Hepatocyte (in vitro differentiated cells): ENCODE results near the gene SPEG. TPM values are rescaled to one million over a fixed set of nuclear protein-coding genes. Genes with fewer than 3 reads are reported as not detected.

Experiments used
- DNase-seq: peaks from one replicate; pipeline ENCODE4 v3.0.0-alpha.2; 2016; ENCODE audit warnings: low spot score
- H2AFZ ChIP-seq: fragments of 200-600 bp; sonication (generic); 2 replicates; pipeline ENCODE4 v1.6.0; 2016; ENCODE audit warnings: antibody characterized with exemption, mild to moderate bottlenecking
- H3K27ac ChIP-seq: fragments of 200-600 bp; sonication (generic); 2 replicates; pipeline ENCODE4 v1.5.1; 2016; ENCODE audit warnings: mild to moderate bottlenecking
- H3K27me3 ChIP-seq: fragments of 200-600 bp; sonication (generic); 2 replicates; pipeline ENCODE4 v1.6.1; 2016
- H3K36me3 ChIP-seq: fragments of 200-600 bp; sonication (generic); replicated peaks from 2 replicates; pipeline ENCODE4 v1.5.1; 2016; ENCODE audit warnings: low read depth; ENCODE audit not compliant: insufficient read depth
- H3K4me1 ChIP-seq: fragments of 200-600 bp; sonication (generic); 2 replicates; pipeline ENCODE4 v1.5.1; 2016; ENCODE audit warnings: mild to moderate bottlenecking, moderate library complexity; ENCODE audit not compliant: insufficient read depth
- H3K4me2 ChIP-seq: fragments of 200-600 bp; sonication (generic); 2 replicates; pipeline ENCODE4 v1.6.0; 2016
- H3K4me3 ChIP-seq: fragments of 200-600 bp; sonication (generic); 2 replicates; pipeline ENCODE4 v1.5.1; 2016; ENCODE audit warnings: mild to moderate bottlenecking
- H3K79me2 ChIP-seq: fragments of 200-600 bp; sonication (generic); 2 replicates; pipeline ENCODE4 v1.6.0; 2017; ENCODE audit warnings: mild to moderate bottlenecking
- H3K9me2 ChIP-seq: fragments of 200-600 bp; sonication (generic); replicated peaks from 2 replicates; pipeline ENCODE4 v1.6.0; 2017; ENCODE audit warnings: mild to moderate bottlenecking; ENCODE audit not compliant: insufficient read depth
- H3K9me3 ChIP-seq: fragments of 200-600 bp; sonication (generic); 2 replicates; pipeline ENCODE4 v1.5.1; 2016; ENCODE audit warnings: low read depth, mild to moderate bottlenecking
- H4K20me1 ChIP-seq: fragments of 200-600 bp; sonication (generic); 2 replicates; pipeline ENCODE4 v1.6.0; 2016; ENCODE audit warnings: mild to moderate bottlenecking; ENCODE audit not compliant: insufficient read depth, poor library complexity, severe bottlenecking
- CTCF ChIP-seq: fragments of 200-600 bp; sonication (generic); IDR thresholded peaks from 2 replicates; pipeline ENCODE4 v1.5.1; 2016; ENCODE audit warnings: antibody characterized with exemption, mild to moderate bottlenecking; ENCODE audit not compliant: poor library complexity
- EZH2 ChIP-seq: fragments of 200-600 bp; sonication (generic); IDR thresholded peaks from 2 replicates; pipeline ENCODE4 v1.6.1; 2016; ENCODE audit warnings: antibody characterized with exemption, mild to moderate bottlenecking, borderline replicate concordance
- EZH2phosphoT487 ChIP-seq: fragments of 200-600 bp; sonication (generic); IDR thresholded peaks from one replicate; pipeline ENCODE4 v1.6.1; 2018; ENCODE audit warnings: antibody characterized with exemption, mild to moderate bottlenecking, low read depth, moderate library complexity; ENCODE audit not compliant: unreplicated experiment, severe bottlenecking
- WGBS: methylation state at CpG from one replicate; pipeline ENCODE4 v1.1.6; 2016; ENCODE audit warnings: low lambda C conversion rate; ENCODE audit errors: missing lambda C conversion rate; 5-methylcytosine and 5-hydroxymethylcytosine counted together
- polyA plus RNA-seq: library from polyadenylated mRNA; unstranded; fragments of >200 nt; fragmentation: Nextera tagmentation; extraction: Ambion mirVana; gene quantifications from 2 replicates; pipeline ENCODE4 v1.2.1, GENCODE V29; 2016
- total RNA-seq: library from RNA; depleted of rRNA; stranded (reverse); fragments of >200 nt; gene quantifications from 2 replicates; pipeline ENCODE4 v1.2.3, GENCODE V29; 2014

SPEG gene
- total and polyA plus RNA-seq, 2 experiments from 2014 or later: 21.6 to 40.0 TPM

- WGBS: 90% methylated on average over 9 of the region's 9 CpGs
- Histone ChIP-seq H3K4me3 (no peak overlapping the region), H3K27me3 (no peaks in the 10 kb centered on the region), H3K9me2 (no peaks in the 10 kb centered on the region), H3K27ac (no peak overlapping the region), H4K20me1 (no peaks in the 10 kb centered on the region), H3K4me2 (no peak overlapping the region), H3K36me3 (no peaks in the 10 kb centered on the region), H3K9me3 (no peaks in the 10 kb centered on the region), H3K4me1 (peaks cover 46% of the 10 kb centered on the region), H2AFZ (no peak overlapping the region), H3K79me2 (no peaks in the 10 kb centered on the region)
- no peak for TF ChIP-seq EZH2
- TF ChIP-seq CTCF: no peak
- TF ChIP-seq EZH2phosphoT487: no peak
- DNase-seq: no peak
Observed at GRCh38 chr2:219403861-219404260, 30.8 kb upstream of the SPEG start.

- no peak overlapping the region for H3K4me2 ChIP-seq
- H3K27me3 ChIP-seq: no peaks in the 10 kb centered on the region
- no peak overlapping the region for H3K27ac ChIP-seq
- no peaks in the 10 kb centered on the region for H4K20me1 ChIP-seq
- 78% methylated on average over 10 of the region's 10 CpGs for WGBS
- H3K4me1 ChIP-seq: peaks cover 42% of the 10 kb centered on the region
- H2AFZ ChIP-seq: no peak overlapping the region
- TF ChIP-seq CTCF (no peak), EZH2phosphoT487 (no peak), EZH2 (no peak)
- no peaks in the 10 kb centered on the region for H3K79me2 ChIP-seq
- H3K9me2 ChIP-seq: no peaks in the 10 kb centered on the region
- no peak for DNase-seq
- H3K4me3 ChIP-seq: no peak overlapping the region
- no peaks in the 10 kb centered on the region for H3K36me3 ChIP-seq
- no peaks in the 10 kb centered on the region for H3K9me3 ChIP-seq
Observed at GRCh38 chr2:219404291-219404910, 30.2 kb upstream of the SPEG start.

GRCh38 chr2:219404954-219405353 lies 29.7 kb upstream of the SPEG start:
- no peaks in the 10 kb centered on the region for H4K20me1 ChIP-seq
- H3K4me1 ChIP-seq: peaks cover 36% of the 10 kb centered on the region
- WGBS: 71% methylated on average over 7 of the region's 7 CpGs
- no peak for TF ChIP-seq EZH2phosphoT487
- TF ChIP-seq EZH2: no peak
- no peak for TF ChIP-seq CTCF
- no peak overlapping the region for H3K4me2 ChIP-seq
- H3K79me2 ChIP-seq: no peaks in the 10 kb centered on the region
- H3K9me2 ChIP-seq: no peaks in the 10 kb centered on the region
- H2AFZ ChIP-seq: no peak overlapping the region
- H3K4me3 ChIP-seq: no peak overlapping the region
- no peaks in the 10 kb centered on the region for H3K27me3 ChIP-seq
- no peaks in the 10 kb centered on the region for H3K9me3 ChIP-seq
- H3K36me3 ChIP-seq: no peaks in the 10 kb centered on the region
- H3K27ac ChIP-seq: no peak overlapping the region
- no peak for DNase-seq

- H3K27ac ChIP-seq: no peak overlapping the region
- 73% methylated on average over 7 of the region's 9 CpGs for whole genome bisulfite sequencing
Observed at GRCh38 chr2:219405451-219405850, 29.2 kb upstream of the SPEG start.

More at GRCh38 chr2:219405451-219405850, 29.2 kb upstream of the SPEG start:
- no peaks in the 10 kb centered on the region for H3K27me3 ChIP-seq
- H3K9me3 ChIP-seq: no peaks in the 10 kb centered on the region
- no peak overlapping the region for H3K4me2 ChIP-seq
- no peak for TF ChIP-seq EZH2
- TF ChIP-seq EZH2phosphoT487: no peak
- TF ChIP-seq CTCF: peak; percentile 20
- H3K9me2 ChIP-seq: no peaks in the 10 kb centered on the region
- peaks cover 32% of the 10 kb centered on the region for H3K4me1 ChIP-seq
- no peak for DNase-seq
- no peaks in the 10 kb centered on the region for H3K79me2 ChIP-seq
- no peak overlapping the region for H3K4me3 ChIP-seq
- H3K36me3 ChIP-seq: no peaks in the 10 kb centered on the region
- no peak overlapping the region for H2AFZ ChIP-seq
- H4K20me1 ChIP-seq: no peaks in the 10 kb centered on the region
